Femur (tissue), 1 donor: ENCODE results near the gene CFL1.
"Not testable (repeated sequence)": the region's sequence is repeated elsewhere in the genome, so short reads cannot be mapped to it uniquely, and the experiment has no call there.

Experiments
- DNase-seq: peaks from one replicate; pipeline ENCODE4 v3.0.0-alpha.2; 2017

Gene CFL1

GRCh38 chr11:65856689-65857499 is 1.1 kb downstream of the CFL1 start:
- peak; percentile 87 for DNase-seq

GRCh38 chr11:65855927-65856363 is 2.0 kb downstream of the CFL1 start:
- DNase-seq, result no peak

- peak; percentile 33 for DNase-seq
Measured at GRCh38 chr11:65854852-65855837, 2.8 kb downstream of the CFL1 start.

GRCh38 chr11:65854161-65854592 is 3.8 kb downstream of the CFL1 start:
- no peak for DNase-seq

GRCh38 chr11:65853246-65853979 is 4.6 kb downstream of the CFL1 start:
- DNase-seq, result no peak

- no peak for DNase-seq
Measured at GRCh38 chr11:65852508-65853245, 5.3 kb downstream of the CFL1 start.

- DNase-seq, result no peak
Measured at GRCh38 chr11:65851811-65852507, 6.0 kb downstream of the CFL1 start.

GRCh38 chr11:65851083-65851579 is 6.8 kb downstream of the CFL1 start:
- DNase-seq, result no peak

- DNase-seq, result no peak
Measured at GRCh38 chr11:65850217-65851082, 7.5 kb downstream of the CFL1 start.

- no peak for DNase-seq
Measured at GRCh38 chr11:65849771-65850216, 8.2 kb downstream of the CFL1 start.

- DNase-seq, result no peak
Measured at GRCh38 chr11:65849366-65849765, 8.6 kb downstream of the CFL1 start.

- not testable (repeated sequence) for DNase-seq
Measured at GRCh38 chr11:65848693-65849092, 9.3 kb downstream of the CFL1 start.

GRCh38 chr11:65847746-65848145 is 10.2 kb downstream of the CFL1 start:
- no peak for DNase-seq

- DNase-seq, result no peak
Measured at GRCh38 chr11:65844231-65844872, 13.6 kb downstream of the CFL1 start.

- DNase-seq, result no peak
Measured at GRCh38 chr11:65843811-65844210, 14.2 kb downstream of the CFL1 start.

GRCh38 chr11:65842144-65842543 is 15.8 kb downstream of the CFL1 start:
- no peak for DNase-seq

- no peak for DNase-seq
Measured at GRCh38 chr11:65834202-65834601, 23.8 kb downstream of the CFL1 start.

GRCh38 chr11:65833297-65834030 is 24.5 kb downstream of the CFL1 start, which contains the start of gene SNX32:
SNX32 (plus strand) TSS chr11:65833963; CDS start chr11:65834066, 103 bp downstream.
- peak; percentile 97 for DNase-seq

GRCh38 chr11:65832231-65832630 is 25.7 kb downstream of the CFL1 start:
- DNase-seq, result not testable (repeated sequence)
